NCI-H524 (cell line): Measurements from ENCODE around the gene AK8.

ENCODE experiments used
- DNase-seq, 2 experiments: peaks; one replicate each; lab custom pipeline; 2025; lab: John Stamatoyannopoulos, UW

Gene AK8

DNA sequence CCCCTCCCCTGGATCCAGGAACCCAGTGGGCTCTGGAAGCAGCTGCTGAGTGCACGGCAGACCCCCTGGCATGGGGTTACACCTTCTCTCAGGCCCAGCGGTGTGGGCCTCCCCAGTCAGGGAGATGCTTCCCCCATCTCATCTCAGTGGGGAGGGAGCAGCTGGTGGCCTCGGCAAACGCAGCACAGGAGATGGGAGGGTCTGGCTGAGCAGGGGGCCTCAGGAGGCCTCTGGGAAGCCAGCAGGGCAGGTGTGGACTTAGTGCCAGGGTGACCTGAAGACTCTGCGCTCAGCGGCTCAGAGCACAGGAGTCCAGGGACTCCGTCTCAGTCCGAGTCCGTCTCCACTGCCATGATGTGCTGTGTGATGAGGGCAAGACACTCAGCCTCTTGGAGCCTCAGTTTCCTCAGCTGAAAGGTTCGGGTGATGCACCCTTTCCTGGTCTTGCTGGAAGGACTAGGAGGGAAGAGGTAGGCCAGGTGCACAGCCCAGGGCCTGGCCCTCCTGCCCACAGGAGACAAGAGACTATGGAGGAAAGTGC lies 107.2 kb downstream of the AK8 start:
- DNase-seq, result no peak

DNA sequence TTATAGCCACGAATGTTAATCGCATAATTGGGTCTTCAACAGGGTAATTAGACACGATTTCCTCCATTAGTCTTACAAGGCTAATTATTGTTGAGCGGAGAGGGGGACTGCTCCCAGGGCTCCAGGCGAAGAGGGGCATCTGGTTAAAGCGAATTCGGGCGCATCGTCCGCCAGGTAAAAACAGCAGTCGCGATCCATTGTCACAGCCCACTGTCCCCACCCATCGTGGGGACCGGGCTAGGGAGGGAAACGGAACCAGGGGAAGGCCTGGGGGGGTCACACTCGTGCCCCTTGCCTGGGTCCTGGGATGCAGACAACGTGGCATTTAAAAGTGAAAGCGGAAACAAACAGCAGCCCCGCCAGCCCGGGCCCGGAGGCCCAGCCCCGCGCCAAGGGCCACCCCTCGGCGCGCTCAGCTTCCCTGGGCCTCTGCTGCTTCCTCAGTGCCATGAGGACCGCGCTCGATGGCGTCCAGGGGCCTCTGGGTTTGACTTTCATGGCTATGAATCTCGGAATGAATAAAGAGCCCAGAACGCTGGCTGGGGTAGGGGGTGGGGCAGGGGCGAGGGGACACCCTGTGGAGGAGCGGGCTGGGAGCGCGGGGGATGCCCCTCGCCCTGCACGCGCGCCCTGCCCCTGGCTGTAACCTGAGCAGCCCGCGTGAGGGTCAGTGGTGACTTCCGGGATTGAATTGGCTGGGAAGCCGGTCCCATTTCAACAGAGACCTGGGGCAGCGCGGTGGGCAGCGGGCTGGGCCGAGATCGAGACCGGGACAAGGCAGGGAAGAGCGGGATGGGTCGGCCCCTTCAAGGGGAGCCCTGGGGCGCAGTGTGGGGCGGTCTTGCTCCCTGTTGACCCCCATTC lies 107.9 kb downstream of the AK8 start:
- peak; percentile 54 to 60 for DNase-seq

DNA sequence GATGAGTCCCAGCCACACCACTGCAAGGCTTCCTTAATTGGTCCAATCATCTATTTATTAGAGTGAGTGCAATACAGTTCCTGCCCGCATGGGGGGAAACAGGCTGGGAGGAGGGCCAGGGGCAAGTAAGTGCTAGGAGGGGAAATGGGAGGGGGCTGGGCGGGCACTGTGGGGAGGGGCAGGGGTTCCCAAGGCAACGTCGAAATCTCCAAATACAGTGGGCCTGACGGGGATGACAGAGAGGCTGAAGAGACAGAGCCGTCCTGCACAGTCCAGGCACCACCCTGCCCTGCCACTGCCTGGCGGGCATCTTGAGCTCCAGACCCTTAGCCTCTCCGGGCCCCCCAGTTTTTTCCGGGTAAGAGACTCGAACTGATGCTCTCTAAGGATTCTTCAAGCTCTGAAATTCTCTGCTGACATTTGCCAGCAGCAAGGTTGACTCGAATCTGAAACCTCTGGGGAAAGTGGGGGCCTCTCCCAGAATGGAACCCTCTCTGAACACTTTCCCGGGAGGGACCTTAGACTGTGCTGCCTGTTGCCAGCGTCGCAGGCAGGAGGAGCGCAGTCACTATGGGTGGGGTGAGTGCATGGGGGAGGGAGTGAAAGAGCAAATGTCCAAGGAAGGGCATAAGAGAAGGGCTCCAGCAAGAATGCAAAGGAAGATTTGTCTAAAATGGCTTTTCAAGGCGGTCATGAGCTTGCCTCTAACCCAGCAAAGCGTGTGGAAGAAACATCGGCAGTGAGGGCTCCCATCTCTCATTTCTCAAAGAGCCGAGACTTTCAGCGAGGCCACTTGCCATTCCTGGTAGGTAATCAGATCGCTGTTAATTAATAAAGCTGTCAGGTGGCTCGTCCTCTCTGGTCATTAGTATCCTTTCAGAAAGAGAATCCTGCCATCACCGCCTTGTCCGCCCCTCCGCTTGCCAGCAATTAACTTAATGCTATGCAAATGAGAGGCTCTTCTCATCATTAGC lies 108.9 kb downstream of the AK8 start:
- peak; percentile 60 to 73 for DNase-seq

DNA sequence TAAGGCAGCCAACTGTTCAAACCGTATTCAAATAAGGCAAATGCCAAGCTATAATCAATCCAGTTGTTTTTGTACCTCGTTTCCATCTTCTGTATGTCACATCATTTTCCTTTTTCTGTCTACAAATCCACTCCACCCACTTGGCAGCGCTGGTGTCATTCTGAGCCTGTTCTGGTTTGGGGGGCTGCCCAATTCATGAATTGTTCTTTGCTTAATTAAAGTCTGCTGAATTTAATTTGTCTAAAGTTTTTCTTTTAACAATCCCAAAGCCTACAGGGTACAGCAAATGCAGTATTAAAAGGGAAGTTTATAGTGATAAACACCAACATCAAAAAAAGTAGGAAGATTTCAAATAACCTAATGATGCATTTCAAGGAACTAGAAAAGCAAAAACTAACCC lies 114.5 kb downstream of the AK8 start:
- no peak for DNase-seq

DNA sequence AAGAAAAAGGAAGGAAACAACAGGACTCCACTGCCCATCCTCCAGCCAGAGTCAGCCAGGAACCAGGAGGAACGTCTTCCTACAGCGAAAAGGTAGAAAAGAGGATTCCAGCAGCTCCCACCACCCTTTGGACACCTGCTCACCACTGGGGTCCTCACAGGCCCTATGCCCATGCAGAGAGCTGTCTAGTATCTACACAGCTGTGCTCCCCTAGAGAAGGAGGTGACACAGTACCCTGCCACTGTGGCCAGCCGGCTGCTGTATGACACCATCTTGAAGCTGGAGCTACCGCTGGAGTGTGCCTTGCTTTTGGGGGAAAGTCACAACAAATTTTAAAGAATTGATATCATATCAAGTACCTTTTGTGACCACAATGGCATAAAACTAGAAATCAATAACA lies 115.2 kb downstream of the AK8 start:
- DNase-seq, result no peak

DNA sequence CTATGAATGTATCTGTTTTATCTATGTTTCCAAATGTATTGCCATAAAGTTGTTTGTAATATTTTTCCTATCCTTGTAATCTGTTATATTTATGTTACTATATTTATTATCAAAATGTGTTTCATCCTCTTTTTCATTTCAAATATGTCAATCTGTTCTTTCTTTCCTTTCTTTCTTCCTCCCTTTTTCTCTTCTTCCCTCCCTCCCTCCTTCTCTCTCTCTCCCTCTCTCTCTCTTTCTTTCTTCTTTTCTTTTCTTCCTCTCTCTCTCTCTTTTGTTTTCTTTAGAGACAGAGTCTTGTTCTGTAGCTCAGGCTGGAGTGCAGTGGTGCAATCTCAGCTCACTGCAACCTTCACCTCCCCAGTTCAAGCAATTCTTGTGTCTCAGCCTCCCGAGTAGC lies 116.5 kb downstream of the AK8 start:
- no peak for DNase-seq

DNA sequence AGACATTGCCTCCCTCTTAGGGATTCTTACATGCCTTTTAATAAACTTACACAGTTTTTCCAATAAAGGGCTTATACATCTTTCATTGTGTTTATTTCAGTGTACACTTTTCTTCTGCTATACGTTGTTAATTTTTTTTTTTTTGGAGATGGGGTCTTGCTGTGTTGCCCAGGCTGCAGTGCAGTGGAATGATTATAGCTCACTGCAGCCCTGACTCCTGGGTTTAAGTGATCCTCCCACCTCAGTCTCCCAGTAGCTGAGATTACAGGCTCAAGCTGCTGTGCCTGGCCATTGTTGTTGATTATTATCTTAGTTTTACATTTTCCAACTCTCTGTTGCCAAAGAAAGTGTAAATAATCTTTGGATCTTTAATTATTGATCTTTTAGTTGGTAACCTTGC lies 118.0 kb downstream of the AK8 start:
- DNase-seq, result no peak

DNA sequence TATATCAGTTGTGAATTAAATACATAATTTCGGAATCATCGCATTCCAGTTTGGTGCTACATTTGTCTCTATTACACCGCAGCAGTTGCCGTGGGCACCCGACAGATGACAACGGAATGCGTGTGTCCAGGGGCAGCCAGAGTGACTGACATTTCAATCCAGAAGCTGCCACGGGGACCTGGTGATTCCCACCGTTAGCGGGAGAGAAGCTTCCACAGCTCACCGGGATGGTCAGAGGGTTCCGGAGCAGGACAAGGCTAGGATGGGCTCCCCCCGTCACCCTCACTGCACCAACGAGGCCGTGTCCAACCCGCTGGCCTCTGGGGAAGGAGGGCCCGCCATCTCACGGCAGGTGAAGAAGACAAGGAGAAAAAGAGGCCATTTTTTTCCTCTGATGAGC lies 121.1 kb downstream of the AK8 start:
- no peak for DNase-seq

DNA sequence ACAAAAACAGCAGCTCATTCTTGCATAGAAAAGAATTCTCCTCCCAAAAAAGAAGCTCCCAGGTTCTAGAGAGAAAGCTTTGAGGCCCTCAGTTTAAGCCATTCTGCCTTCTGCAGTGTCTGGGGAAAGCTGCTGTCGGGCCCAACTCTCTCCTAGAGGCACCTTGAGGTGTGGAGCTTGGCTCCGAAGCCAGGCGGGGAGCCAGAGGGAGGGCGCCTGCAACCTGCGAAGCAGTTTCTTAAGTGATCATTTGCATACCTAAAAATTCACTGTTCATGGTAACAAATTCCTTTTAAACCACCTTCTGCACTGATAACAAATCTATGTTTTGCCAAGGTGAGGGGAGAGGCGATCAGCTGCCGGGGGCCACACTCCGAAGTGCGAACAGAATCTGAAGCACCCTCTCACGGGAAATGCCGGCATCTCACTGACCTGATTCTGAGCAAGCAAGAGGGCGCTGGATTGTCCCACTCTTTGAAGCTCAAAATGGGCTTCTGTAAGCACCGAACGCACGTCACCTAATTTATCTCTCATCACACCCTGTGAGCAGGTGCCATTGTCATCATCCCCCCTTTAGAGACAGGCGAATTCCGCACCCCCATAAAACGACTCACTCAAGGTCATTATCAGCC lies 121.8 kb downstream of the AK8 start:
- DNase-seq, result no peak

DNA sequence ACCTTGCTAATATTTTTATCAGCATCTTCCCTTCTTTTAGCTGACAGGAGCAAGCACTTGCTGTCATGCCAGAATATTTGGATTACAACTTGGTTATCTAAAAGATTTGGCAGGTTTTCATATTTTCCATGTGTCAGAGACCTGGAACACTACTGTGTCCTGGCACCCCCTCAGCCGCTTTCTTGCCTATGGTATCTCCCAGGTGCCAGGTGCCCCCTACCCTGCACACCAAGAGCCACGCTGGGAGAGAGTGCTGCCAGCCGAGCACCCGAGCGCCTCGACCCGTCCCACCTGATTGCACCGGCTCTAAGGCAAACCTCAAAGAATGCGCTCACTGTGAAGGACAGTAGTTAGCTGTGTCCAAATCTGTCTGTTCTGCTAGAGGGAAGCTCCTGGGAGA lies 123.0 kb downstream of the AK8 start:
- no peak for DNase-seq

DNA sequence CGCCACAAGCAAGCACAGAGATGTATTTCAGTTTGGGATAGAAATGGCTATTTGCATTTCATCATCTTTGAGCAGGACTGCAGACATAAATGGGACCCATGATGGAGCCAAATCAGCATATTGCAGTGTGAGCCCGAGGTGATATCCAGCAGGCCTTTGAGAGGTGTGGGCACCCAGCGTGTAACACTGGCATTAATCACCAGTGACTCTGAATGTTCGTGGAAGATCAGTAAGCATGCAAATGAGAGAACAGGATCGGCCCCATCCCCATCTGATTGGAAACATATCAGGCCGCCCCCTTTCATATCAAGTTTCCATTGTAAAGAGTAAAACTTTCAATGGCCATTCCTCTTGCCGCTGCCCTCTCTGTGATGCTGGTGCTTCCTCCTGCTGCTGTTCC lies 123.8 kb downstream of the AK8 start:
- DNase-seq, result no peak

DNA sequence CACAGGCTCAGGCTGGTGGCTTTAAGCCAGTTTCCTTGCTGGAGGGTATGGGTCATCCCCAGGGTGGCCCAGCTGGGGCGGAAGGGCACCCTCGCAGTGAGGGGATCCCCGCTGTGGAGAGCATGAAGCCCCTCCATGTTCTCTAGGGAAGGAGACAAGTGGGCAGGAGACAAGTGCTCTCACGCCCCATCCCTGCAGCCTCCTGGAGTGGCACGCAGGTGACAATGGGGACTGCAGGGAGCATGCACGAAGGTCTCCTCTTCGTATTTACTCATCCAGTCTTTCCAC lies 124.5 kb downstream of the AK8 start:
- no peak for DNase-seq

DNA sequence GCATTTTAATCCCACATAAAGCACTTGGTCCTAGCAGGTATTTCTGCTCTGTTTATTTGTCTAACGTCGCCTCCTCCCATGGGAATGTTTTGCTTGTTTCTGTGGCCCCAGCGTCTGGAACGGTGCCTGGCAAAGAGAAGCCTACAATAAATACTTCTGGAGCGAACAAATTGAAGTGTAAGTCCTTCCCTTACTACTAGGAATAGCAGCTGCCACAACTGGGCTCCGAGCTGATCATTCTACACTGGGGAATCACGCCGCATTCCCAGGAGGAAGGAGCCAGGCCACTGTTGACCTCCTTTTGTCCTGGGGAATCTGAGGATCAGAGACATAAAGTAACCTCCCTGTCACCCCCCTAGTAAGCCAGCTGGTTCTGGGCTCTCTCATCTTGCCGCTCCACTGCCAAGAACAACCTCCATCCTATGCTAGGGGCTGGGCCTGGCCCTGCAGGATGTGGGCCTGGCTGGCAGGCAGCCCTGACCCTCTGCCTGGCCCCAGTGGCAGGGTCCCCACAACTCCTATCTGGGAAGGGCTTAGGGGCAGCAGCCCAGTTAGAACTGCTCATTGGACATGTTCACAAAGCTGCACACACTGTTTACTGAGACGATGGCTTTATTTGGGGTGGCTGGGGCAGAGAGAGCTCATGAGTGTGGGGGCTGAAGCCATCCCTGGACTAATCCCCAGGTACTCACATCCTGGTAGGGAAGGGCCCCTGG lies 125.0 kb downstream of the AK8 start:
- DNase-seq, result no peak

DNA sequence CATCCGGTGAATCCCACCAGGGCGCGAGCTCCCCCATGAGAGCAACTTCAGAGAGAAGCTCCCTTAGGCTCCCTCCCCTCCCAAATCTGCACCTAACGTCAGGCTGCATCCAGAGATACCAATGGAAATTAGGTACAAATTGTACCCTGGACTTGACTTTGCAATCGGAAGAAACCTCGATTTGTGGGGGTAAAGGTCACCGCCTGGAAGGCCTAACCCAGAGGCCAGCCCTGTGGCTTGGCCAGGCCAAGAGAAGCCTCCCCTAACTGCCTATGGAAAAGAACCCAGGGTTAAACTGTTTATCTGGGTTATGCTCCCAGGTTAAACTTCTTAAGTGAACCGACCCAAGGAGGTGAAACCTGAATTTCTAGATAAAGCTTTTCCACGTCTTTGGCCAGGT lies 127.4 kb downstream of the AK8 start:
- no peak for DNase-seq

DNA sequence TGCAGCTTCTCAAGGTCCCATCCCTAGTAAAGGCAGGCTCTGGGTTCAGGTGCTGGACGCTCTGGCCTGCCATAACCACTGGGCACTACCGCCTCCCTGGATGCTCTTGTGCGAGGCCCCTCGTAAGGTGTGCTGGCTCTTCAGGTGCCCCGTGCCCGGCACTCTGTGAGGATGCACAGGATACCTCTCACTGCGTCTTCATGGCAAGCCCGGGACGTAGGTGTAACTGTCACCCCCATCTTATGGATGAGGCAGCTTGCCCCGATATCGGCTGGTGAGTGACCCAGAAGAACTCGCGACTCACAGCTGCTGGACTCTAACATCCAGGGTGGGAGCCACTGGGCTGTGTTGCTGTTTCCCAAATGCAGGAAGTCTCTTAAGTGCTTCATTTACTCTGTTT lies 128.8 kb downstream of the AK8 start:
- no peak for DNase-seq

DNA sequence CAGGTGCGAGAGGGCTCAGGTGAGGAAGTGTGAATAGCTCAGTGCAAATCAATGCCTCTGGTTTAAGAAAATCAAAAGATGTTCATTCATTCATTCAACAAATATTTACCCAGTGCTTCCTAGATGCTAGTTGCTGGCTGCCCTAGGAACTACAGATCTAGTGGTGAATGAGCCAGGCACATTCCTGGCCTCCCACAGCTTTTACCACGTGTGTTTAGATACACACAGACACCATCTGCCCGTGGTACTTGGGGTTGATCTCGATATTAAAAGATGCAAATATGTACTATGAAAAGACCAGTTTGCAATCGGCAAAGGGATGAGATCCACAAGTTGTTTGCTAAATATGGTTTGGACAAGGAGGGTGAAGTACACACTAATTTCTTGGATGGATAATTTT lies 129.6 kb downstream of the AK8 start:
- no peak for DNase-seq

DNA sequence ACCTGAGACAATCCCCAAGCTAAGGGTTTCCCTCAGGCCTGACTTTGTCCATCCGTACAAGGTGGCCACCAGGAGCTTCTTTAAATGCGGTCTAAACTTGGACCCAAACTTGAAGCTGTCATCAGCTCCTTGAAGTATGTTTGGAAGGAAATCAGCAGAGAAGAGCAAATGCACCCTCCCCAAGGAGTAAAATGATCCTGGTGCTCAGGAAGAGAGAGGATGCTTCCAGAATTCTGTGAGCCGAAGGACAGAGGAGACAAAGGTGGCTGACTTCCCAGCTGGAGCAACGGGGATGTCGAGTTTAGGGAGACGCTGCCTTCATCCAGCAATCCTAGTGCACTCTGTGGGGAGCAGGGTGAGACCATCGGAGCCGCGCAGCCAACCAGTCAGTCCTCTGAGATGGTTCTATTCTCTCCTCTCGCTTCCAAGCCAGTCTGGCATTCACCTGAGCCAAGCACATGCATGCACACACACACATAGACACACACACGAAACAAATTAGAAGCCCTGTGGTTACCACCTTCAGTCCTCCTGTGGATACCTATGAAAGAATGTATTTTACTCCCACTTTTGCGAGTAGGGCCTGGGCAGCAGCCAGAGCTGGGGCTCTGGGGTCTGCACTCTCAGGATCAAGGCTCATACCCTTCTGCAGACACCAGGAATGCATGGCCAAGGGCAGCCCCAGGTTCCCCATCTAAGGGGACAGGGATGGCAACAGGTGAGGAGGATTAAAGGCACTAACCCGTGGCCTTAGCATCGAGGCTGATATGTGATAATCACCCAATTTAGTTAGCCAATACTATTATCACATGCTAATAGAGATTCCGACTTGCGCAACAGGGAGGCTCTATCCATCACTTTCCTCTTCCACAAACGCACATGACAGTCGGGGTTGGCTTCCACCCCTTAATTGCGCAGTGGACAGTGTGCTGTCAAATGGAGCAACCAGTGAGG lies 132.1 kb downstream of the AK8 start:
- no peak for DNase-seq

DNA sequence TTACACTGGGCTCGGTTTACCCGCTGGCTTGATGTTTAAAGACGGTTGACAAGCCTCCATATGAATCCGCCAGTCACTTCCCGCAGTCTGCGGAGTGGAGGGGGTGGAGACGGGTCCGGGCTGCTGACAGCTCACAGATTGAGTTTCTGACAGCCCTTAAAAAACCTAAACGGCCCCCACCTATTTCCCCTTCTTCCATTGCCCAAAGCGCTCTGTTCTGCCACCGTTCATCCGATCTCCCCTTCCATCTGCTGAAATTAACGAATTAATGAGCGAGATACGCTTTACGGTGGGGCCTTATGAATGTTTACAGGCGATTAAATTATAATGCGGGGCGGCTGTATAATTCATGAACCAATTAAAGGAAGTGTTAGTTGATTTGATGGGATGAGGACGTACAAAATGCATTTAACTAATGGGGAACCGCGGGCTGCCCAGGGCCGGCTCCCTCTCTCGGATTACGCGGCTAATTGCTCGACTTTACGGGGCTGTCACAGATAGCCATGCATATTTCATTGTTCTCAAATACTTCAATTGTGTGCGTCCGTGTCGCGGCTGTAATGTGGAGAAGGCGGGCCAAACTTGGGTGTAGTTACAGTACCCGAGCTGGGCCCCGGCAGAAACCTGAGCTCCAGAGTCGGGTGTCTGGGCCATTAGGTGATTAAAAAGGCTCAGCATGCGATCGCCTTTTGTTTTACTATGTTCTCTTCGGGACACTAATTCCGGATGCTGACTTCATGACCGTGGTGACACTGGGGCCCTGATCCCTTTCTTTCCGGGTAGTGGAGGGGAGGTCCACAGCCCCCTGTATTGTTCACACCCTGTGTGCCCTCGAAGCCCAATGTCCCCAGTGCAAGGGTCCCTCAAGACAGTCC lies 133.0 kb downstream of the AK8 start:
- peak; percentile 73 to 80 for DNase-seq

DNA sequence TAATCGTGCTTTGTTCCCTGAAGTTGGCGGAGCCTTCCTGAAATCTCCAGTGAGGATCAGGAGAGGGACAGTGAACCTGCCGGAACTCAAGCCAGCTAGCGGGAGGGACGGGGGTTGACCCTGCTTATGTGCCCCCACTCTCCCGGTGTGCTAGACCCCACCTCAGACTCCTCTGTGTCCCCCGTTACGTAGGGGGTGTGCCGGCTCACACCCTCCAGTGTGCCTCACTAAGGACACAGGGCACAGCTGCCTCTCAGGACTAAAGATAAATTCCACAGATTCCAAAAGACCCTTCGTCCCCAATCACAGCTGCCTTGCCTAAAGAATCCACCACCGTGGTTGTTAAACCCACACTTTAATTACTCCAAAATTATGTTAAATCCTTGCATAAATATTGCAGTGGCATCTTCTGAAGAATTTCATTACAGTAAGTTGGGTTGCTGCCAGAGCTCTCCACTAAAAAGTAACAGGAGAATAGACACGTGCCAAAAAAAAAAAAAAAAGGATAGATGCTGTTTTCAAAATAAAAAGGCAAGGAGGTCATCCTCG lies 134.1 kb downstream of the AK8 start:
- DNase-seq, result no peak
